Neutrophil (primary cell): ENCODE results near the gene PGF.

Source experiments
- H3K27ac ChIP-seq: fragments of 200-600 bp; sonication (generic); 2 replicates; pipeline ENCODE4 v1.5.1; 2016; ENCODE audit warnings: mild to moderate bottlenecking, moderate library complexity
- H3K27me3 ChIP-seq: fragments of 200-600 bp; sonication (generic); 2 replicates; pipeline ENCODE4 v1.6.0; 2016; ENCODE audit warnings: mild to moderate bottlenecking
- H3K36me3 ChIP-seq: fragments of 200-600 bp; sonication (generic); 2 replicates; pipeline ENCODE4 v1.5.1; 2017
- H3K4me1 ChIP-seq, 2 experiments: fragments of 200-600 bp in 1 of 2; sonication (generic) in 1 of 2; 1 replicate in 1 of 2; 2 replicates in 1 of 2; pipeline versions ENCODE4 v1.5.1 to v1.6.1; 2013 to 2016; ENCODE audit warnings: low read depth in 1 of 2, low read length in 1 of 2, mild to moderate bottlenecking in 1 of 2, moderate library complexity in 1 of 2; ENCODE audit not compliant: control insufficient read depth in 1 of 2, insufficient read depth in 1 of 2
- H3K4me3 ChIP-seq, 2 experiments: fragments of 200-600 bp in 1 of 2; sonication (generic) in 1 of 2; 1 replicate in 1 of 2; 2 replicates in 1 of 2; pipeline ENCODE4 v1.5.1; 2013 to 2016; ENCODE audit warnings: low read depth in 1 of 2, low read length in 1 of 2, mild to moderate bottlenecking in 1 of 2, moderate library complexity in 1 of 2
- H3K9me3 ChIP-seq: fragments of 200-600 bp; sonication (generic); 2 replicates; pipeline ENCODE4 v1.5.1; 2016
- TF ChIP-seq, protein P1 (sequence below): fragments of 200-600 bp; sonication (generic); IDR thresholded peaks from 2 replicates; pipeline ENCODE4 v1.5.1; 2016; ENCODE audit warnings: antibody characterized with exemption

Gene PGF

DNA sequence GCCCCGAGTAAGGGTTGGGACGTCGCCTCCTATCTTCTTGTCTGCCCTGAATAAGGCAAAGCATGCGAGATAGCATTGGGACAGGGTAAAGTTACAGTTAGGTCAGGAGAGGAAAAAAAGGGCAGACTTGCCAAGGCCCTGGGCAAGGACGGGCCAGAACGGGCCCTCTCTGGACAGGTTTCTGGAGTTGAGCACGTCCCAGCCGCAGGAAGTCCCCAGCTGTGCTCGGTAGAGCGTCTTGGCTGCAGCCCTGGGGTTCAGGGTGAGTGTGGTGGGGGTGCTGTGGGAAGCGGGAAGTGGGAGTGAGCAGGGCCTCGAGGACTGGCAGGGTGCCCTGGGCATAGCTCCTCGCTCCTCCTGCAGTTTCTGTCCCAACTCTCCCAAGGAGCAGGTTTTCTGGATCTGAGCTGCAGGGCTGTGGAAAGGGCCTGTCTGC lies 37.7 kb downstream of the PGF start:
- Histone ChIP-seq H3K9me3 (no peaks in the 10 kb centered on the region), H3K4me3 (no peak overlapping the region), H3K4me1 (peaks cover 0 to 1% of the 10 kb centered on the region in 2 experiments), H3K36me3 (no peaks in the 10 kb centered on the region), H3K27me3 (peaks cover 17% of the 10 kb centered on the region), H3K27ac (no peak overlapping the region)
- TF ChIP-seq, protein P1, sequence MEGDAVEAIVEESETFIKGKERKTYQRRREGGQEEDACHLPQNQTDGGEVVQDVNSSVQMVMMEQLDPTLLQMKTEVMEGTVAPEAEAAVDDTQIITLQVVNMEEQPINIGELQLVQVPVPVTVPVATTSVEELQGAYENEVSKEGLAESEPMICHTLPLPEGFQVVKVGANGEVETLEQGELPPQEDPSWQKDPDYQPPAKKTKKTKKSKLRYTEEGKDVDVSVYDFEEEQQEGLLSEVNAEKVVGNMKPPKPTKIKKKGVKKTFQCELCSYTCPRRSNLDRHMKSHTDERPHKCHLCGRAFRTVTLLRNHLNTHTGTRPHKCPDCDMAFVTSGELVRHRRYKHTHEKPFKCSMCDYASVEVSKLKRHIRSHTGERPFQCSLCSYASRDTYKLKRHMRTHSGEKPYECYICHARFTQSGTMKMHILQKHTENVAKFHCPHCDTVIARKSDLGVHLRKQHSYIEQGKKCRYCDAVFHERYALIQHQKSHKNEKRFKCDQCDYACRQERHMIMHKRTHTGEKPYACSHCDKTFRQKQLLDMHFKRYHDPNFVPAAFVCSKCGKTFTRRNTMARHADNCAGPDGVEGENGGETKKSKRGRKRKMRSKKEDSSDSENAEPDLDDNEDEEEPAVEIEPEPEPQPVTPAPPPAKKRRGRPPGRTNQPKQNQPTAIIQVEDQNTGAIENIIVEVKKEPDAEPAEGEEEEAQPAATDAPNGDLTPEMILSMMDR: no peak

- H3K36me3 ChIP-seq: no peaks in the 10 kb centered on the region
Measured at GRCh38 chr14:74917178-74917543, 38.2 kb downstream of the PGF start.

DNA sequence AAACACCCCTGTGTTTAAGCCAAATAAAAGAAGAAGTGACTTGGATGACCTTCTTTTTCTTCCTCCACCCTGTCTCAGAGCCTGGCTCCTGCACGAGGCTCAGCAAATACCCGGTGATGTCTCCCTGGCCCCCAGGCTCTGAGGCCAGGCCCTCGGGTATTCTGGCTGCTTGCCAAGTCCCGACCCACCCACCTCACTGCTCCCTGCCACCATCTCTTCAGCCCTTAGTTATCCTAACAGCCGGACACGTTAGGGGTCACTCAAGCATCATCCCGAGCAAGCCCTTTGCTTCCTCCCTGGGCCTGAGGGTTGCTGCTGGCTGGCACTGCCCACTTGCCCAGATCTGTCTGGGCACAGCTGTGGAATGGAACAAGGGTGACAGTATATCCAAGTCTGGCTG lies 39.6 kb downstream of the PGF start:
- Histone ChIP-seq H3K4me3 (no peak overlapping the region), H3K36me3 (no peaks in the 10 kb centered on the region), H3K9me3 (no peaks in the 10 kb centered on the region), H3K27ac (no peak overlapping the region), H3K4me1 (no peaks in the 10 kb centered on the region), H3K27me3 (no peaks in the 10 kb centered on the region)
- TF ChIP-seq, protein P1: no peak

More at GRCh38 chr14:74917178-74917543, 38.2 kb downstream of the PGF start:
- H3K4me3 ChIP-seq: no peak overlapping the region
- TF ChIP-seq, protein P1: no peak
- H3K4me1 ChIP-seq: no peaks in the 10 kb centered on the region
- no peaks in the 10 kb centered on the region for H3K9me3 ChIP-seq
- no peak overlapping the region for H3K27ac ChIP-seq
- H3K27me3 ChIP-seq: peaks cover 12% of the 10 kb centered on the region

DNA sequence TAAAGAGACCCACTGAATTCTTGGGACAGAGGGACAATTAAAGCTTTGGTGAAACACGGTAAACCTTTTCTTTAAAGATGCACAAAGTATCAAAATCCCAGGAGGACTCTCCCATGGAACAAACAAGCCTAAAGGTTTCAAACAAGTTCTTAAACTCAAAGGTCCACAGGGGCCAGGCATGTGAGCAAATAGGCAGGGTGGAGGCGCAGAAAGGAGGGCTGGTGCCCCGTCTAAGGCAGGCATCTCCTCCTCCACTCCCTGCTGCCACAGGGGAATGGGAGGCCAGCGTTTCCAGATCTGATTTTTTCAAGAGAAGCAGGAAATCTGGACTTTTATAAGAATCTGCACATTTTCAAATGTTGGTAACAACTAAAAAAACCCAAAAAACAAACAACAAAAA lies 40.0 kb downstream of the PGF start:
- H3K4me1 ChIP-seq: no peaks in the 10 kb centered on the region
- no peaks in the 10 kb centered on the region for H3K27me3 ChIP-seq
- TF ChIP-seq, protein P1: no peak
- no peaks in the 10 kb centered on the region for H3K9me3 ChIP-seq
- no peaks in the 10 kb centered on the region for H3K36me3 ChIP-seq
- no peak overlapping the region for H3K4me3 ChIP-seq
- H3K27ac ChIP-seq: no peak overlapping the region

GRCh38 chr14:74913986-74914573 lies 41.3 kb downstream of the PGF start:
- no peak overlapping the region for H3K27ac ChIP-seq
- no peaks in the 10 kb centered on the region for H3K4me1 ChIP-seq

More at GRCh38 chr14:74913986-74914573, 41.3 kb downstream of the PGF start:
- H3K9me3 ChIP-seq: no peaks in the 10 kb centered on the region
- no peak overlapping the region for H3K4me3 ChIP-seq
- no peaks in the 10 kb centered on the region for H3K36me3 ChIP-seq
- TF ChIP-seq, protein P1: no peak
- H3K27me3 ChIP-seq: no peaks in the 10 kb centered on the region
